GM10847 (cell line): ENCODE measurements around the gene C7orf57.

Source experiments
- POLR2A ChIP-seq: IDR thresholded peaks from 2 replicates; pipeline ENCODE4 v1.6.1; 2011; ENCODE audit not compliant: insufficient read length; ENCODE audit errors: extremely low read depth

The C7orf57 gene

DNA sequence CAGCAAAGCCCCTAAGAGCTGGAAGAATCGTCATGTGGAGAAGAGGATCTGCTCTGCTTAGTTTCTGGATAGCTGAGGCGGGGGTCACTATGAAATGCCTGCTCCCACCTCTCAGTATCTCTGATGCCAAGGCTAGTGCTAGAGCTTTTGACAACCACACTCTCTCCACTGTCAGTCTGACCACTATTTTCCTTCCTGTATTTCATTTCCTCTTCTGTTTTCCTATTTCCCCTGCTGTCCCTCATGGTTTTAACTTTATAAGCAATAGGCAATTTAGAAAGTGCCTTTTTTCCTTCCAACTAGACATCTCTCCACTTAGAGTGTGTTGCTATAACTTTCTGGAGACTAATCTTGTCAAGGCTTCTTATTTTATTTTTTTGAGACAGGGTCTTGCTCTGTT, 23.6 kb downstream of the C7orf57 start:
- TF ChIP-seq POLR2A = no peak

DNA sequence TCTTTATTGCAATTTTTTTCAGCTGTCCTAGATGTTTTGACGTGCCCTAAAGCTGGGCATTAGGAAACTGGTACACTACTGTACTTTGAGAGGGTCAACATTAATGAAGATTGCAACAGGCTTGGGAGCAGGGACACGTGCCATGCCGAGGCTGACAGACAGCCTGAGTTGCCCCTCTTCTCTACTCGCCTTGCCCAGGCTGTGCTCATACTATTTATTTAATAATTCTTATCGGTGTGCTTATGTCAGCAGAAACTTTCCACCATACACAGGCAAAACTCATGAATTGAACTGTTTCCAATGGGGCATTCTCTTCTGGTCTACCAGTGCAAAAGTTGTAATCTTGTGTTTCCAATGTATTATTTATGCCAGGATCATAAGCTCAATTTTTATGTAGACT, 24.4 kb downstream of the C7orf57 start:
- no peak for TF ChIP-seq POLR2A

DNA sequence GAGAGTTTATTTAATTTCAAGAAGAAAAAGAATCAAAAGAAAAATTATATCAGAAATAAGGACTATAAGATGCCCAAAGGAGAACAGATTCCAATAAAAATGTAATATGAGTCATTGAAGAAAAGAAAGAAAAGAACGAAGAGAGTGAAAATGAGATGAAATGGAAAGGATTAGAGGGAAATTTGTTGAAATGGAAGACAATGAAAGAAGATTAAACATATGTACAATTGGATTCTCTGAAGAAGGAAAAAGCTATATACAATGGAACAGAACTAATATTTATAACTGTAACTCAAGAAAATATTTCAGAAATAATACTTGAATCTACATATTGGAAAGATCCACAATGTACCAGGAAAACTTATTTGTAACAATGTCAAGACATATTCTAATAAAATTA, 28.6 kb downstream of the C7orf57 start:
- no peak for TF ChIP-seq POLR2A

DNA sequence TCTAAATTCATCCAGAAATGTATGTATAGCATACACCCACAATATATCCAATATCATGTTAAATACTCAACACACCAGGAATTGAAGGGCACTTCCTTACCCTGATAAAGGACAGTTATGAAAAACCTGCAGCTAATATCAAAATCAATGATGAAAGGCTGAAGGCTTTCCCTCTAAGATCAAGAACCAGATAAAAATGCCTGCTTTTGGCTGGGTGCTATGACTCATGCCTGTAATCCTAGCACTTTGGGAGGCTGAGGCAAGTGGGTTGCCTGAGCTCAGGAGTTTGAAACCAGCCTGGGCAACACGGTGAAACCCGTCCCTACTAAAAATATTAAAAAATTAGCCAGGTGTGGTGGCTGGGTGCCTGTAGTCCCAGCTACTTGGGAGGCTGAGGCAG, 32.1 kb downstream of the C7orf57 start:
- no peak for TF ChIP-seq POLR2A

GRCh38 chr7:48074204-48074654, 38.9 kb downstream of the C7orf57 start:
- TF ChIP-seq POLR2A = no peak

DNA sequence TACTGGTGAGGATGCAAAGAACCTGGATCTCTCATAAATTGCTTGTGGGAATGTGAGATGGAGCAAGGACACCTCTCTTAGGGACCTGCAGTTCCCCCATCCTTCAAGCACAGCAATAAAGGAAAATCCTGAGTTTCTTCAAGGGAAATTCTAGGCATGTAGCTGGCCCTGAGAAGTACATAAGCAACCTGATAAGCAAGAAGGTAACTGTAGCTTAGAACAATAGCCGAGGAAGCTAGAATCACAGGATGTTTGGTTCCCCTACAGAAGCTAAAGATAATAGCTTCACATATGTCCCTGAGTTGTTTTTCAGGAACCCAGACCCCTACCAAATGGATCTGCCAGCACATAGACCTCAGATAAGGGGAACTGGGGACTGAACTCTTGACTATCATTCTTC, 42.1 kb downstream of the C7orf57 start:
- TF ChIP-seq POLR2A = no peak

DNA sequence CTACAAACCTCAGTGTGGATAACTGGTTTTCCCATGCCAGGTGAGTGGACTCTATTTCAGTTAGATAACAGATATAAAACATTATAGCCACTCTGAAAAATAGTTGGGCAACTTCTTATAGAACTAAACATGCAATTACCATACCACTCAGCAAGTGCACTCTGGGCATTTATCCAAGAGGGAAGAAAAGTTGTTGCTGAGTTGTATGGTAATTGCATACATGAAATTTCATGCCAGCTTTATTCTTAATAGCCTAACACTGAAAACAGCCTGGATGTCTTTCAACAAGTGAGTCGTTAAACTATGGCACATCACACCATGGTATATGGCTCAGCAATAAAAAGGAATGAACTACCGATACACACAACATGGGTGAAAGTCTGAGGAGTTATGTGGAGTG, 43.1 kb downstream of the C7orf57 start:
- no peak for TF ChIP-seq POLR2A

GRCh38 chr7:48083114-48083830, 47.9 kb downstream of the C7orf57 start:
- TF ChIP-seq POLR2A = no peak

- TF ChIP-seq POLR2A = no peak
Measured at GRCh38 chr7:48084727-48085432, 49.5 kb downstream of the C7orf57 start.

DNA sequence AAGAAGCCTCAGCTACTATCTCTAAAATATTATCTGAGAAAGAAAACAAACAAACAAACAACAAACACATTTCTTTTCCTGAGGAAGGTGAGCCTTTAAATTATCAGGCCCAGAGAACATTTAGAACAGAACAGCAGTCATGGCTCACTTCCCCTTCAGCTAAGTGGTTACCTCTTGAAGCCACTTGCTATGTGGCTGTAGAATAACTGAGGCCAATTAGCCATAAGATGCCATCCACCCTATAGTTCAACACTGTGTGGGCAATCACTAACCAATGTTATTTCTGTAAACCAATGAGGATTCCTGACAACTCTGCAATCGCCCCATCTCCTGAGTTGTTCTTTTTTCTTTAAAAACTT, 50.1 kb downstream of the C7orf57 start:
- TF ChIP-seq POLR2A = no peak

DNA sequence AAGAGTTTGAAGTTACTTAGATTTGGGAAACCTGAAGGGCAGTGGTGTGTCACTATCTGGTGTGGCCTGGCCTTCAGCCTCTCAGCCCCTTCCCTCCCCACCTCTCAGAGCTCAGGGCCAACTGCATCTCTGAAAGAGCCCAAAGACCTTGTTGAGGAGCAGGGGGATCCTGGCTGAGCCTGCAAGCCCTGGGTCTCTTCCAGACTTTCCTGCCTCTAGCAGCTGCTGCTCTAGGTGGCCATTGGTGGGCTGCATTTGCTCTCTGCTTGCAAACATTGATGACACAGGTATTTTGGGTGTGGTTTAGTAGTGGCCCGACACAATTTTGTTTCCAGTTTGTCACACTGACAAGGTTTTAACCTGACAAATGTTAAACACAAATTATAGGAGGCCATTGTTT, 50.6 kb downstream of the C7orf57 start:
- no peak for TF ChIP-seq POLR2A

DNA sequence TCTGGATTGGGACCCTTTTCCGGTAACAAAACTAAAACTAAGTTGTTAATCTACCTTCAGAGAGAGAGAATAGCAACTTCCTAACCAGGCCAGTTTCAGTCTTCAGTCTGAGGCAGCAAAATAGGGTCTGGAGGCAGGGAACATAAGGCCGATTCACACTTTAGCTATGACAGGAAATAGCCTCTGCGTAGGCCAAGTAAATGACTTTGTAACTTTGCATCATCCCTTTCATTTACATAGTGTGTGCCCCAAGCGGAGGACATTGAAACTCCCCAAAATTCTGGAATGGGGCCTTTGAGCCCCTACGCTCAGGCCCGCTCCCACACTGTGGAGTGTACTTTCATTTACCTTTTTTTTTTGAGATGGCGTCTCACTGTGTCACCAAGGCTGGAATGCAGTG, 52.0 kb downstream of the C7orf57 start:
- no peak for TF ChIP-seq POLR2A

DNA sequence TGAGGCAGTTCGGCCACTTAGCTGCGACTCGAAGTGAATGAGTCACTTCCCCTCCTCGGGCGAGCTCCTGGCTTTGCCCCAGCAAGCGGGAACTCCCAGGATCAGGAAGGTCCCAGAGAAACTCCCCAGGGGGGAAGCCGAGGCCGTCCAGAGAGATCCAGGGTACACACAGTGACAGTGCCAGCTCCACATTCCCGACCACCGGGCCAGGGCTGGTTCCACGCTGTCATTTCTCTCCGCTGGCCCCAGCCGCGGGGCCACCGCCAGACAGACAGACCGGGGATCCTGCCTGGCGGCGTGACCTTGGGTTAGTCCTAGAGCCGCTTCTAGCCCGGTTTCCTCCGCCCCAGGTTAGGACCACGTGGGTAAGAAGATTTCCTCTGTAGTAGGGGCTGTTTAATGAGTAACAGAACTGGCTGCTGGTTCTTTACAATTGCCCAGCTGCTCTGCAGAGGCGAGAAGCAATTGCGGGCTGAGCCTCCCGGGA, 53.3 kb downstream of the C7orf57 start:
- TF ChIP-seq POLR2A = peak; percentile 70

DNA sequence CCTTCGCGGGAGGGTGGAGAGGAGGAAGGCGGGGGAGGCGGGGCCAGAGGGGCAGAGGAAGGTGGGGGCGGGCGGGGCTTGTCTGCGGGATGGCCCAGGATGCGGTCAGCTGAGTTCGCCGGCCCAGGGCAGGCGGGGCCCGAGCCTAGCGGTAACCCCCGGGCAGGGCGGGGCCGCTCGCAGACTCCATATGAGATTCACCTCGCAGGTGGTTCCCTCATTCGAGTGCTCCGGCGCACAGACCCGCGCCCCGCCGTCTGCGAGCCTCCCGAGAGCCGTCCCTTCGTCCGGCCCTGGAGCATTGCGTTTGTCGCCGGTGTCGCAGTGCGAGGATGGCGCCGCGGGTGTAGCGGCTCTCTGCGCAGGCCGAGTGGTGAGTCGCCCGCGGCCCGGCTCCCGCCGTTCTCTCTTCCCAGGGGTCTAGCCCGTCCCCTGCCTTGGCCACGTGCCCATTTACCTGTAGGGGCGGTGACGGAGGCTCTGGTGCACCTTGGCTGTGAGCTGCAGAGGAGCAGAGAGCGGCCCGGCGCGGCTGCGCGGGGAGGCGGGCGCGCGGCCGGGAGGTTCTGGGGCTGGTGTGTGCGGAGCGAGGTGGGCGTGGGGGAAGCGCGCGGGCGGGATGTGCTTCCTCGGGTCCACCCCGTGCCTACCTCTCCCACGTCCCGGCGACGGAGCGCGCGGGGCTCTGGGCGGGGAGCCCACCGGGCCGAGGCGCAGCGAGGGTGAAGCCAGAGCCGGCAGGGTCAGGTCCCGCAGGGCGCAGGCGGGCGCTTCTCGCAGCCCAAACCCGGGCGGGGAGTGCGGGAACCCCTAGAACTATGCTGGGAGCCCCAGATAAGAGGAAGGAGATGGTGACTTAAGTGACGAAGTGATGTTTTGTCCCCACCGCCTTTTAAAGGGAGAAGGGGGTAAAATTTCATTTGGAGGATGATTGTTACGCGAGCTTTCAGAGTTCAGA, 54.0 kb downstream of the C7orf57 start, which contains the start of gene UPP1:
Gene UPP1, plus strand, starts transcription at position 220 of the 958 bp plus-strand sequence. CDS start 5,519 bp downstream, outside the sequence.
- peak; percentile 59 for TF ChIP-seq POLR2A

GRCh38 chr7:48090095-48090805, 54.9 kb downstream of the C7orf57 start:
- no peak for TF ChIP-seq POLR2A
